CD4-positive, alpha-beta T cell treated with Interleukin-21 for 1 hour (primary cell): ENCODE data around the gene SIPA1.

Experiments used
- DNase-seq: peaks from one replicate; pipeline ENCODE4 v3.0.0-alpha.2; 2020

SIPA1 gene

GRCh38 chr11:65637794-65638419 is at the start of gene SIPA1:
Gene SIPA1 (plus strand): TSS chr11:65638101. CDS start chr11:65640922, 2,821 bp downstream.
- DNase-seq, result peak; percentile 78

DNA sequence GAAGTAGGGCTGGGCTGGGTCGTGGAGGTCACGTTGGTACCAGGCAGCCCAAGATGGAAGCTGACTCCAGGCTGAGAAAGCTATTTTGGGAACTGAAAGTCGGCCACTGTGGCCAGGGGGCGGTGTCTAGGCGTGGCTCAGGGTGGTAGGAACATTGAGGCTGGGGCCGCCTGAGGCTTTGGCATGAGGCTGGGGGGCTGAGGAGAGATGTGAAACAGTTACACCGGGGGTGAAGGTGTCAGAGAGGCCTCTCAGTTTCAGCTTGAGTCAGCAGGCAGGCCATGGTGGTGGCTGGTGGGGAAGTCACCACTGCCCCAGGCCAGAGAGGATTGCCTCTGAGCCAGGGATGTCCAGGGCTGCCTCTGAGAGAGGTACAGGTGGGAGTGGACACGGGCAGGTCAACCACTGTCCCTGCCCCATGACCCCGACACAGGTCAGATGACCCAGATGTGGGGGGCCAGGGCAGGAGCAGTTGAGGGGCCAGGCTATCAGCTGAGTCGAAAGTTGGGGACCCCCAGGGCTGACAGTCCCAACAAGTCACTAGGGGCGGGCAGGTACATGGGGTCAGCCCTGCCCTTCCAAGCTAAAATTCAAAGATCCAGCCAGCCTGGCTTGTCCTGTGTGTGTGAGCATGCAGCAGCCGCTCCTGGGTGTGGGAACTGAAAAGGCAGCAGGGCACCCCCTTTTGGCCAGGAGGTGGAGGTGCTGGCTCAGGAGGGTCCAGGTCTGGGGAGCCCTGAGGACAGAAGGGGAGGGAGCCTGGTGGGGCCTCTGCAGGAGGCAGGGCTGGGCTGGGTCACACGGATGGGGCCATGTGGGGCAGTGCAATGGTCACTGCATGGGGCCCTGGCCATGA is 49.5 kb upstream of the SIPA1 start:
- peak; percentile 85 for DNase-seq

GRCh38 chr11:65589444-65590239 is 48.3 kb upstream of the SIPA1 start:
- DNase-seq, result peak; percentile 48

- no peak for DNase-seq
Observed at GRCh38 chr11:65590240-65590738, 47.6 kb upstream of the SIPA1 start.

GRCh38 chr11:65591939-65592857 is 45.7 kb upstream of the SIPA1 start:
- no peak for DNase-seq

- DNase-seq, result no peak
Observed at GRCh38 chr11:65592858-65593517, 44.9 kb upstream of the SIPA1 start.

GRCh38 chr11:65593518-65594414 is 44.1 kb upstream of the SIPA1 start:
- DNase-seq, result peak; percentile 54

DNA sequence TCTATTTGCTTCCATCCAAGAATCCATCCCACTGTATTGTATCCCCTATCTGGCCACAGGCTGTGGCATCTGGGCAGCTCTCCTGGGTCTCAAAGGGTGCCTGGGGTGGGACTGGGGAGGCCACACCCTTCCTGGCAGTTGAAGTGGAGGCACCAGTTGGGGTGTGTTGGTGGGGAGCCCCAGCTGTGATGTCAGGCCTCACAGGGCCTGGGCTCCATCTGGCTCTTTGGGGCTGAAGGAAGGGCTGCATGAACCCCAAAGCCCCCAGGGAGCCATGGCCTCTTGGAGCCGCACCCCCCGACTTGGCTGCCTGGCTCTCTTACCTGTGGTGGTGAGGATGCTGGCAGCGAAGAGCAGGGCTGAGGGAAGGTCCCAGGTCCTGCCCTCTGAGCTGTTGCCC is 42.8 kb upstream of the SIPA1 start:
- DNase-seq, result no peak

DNA sequence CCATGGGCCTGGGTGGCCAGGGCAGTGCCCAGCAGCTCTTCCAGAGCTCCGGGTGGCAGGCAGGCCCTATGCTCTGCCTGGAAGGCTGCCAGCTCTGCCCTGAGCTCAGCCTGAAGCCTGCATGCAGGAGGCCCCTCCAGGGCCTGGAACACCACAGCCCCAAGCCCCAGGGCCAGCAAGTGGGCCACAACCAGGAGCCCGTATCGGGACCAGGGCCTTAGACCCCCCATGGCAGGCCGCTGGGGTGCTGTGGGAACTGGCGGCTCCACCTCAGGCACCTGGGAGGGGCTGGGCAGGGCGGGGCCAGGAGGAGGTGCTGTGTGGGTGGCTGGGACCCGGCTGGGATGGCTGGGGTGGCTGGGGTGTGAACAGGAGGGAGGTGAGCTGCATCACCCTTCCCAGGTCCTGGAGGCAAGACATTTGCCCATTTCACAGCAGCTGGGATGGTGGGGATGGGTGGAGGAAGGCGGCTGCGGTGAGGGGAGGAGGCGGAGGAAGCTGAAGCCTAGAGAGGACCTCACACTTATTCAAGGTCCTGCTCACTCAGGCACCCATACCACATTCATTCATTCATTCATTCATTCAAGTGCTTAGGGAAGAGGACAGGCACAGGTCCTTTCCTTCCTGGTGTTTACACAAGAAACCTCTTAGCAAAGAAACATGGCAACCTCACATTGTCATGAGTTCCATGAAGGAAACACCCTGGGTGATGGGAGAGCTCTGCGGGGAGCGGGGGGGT is 42.2 kb upstream of the SIPA1 start, which contains the start of gene KCNK7:
Gene KCNK7 (minus strand): TSS at position 258 of the 739 bp plus-strand sequence. CDS start 28 bp downstream, at position 230.
- DNase-seq, result no peak

- no peak for DNase-seq
Observed at GRCh38 chr11:65596520-65596919, 41.4 kb upstream of the SIPA1 start.

GRCh38 chr11:65598258-65598699 is 39.6 kb upstream of the SIPA1 start:
- DNase-seq, result no peak

- DNase-seq, result no peak
Observed at GRCh38 chr11:65599216-65599954, 38.5 kb upstream of the SIPA1 start.

GRCh38 chr11:65599955-65600246 is 38.0 kb upstream of the SIPA1 start:
- DNase-seq, result no peak

DNA sequence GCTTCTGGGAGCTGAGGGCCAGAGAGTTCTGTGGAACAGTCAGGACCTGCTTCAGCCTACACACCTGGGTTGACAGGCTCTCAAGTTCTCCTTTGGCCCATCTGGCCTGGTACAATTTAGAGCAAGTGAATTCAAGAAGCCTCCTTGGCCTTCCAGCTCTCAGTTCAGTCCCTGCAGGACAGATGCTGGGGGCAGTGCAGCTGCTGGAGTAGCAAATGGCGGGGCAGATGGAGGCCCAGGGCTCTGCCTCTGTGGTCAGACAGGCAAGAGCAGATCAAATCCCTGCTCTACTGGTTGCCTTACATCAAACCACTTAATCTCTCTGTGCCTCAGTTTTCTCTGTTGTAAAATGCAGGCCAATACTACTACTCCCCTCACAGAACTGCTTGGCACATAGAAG is 33.6 kb upstream of the SIPA1 start:
- no peak for DNase-seq

DNA sequence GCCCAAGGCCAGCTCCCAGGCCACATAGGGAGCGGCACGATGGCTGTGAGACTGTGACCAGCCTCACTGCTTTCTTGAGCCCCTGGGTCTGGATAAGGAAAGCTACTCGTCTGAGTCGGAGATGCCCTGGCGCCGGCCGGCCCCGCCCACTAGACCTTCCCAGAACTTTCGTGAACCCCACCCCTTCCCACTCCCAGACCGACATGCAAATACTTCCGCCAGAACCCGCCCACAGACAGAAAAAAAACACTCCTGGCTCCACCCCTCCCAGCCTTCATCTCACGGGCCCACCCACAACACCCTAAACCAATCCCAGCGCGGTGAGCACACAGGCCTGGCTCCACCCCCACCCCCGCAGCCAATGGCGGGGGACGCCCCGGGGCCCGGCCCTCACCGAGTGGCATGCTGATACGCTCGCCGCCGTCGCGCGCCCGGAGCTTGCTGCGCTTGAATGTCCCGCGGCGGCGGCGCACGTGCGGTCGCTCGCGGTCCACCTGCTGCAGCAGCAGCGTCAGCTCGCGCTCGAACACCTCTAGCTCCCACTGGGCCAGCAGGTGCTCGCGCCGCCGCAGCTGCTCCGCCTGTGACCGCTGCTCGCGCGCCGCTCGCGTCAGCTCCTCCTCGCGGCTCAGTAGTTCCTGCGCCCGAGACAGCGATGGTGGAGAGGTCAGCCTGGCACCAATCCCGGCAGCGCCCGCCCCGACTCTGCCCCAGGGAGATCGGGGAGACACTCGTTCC is 30.9 kb upstream of the SIPA1 start:
- DNase-seq, result no peak

- no peak for DNase-seq
Observed at GRCh38 chr11:65607614-65608426, 30.1 kb upstream of the SIPA1 start.

- no peak for DNase-seq
Observed at GRCh38 chr11:65609229-65609628, 28.7 kb upstream of the SIPA1 start.
